Parathyroid adenoma (tissue), 2 donors: Measurements from ENCODE around the gene APLNR.

Experiments
- H2AFZ ChIP-seq: fragments of 300-600 bp; sonication (generic); one replicate; pipeline ENCODE4 v1.7.0; 2017; ENCODE audit warnings: antibody characterized with exemption, mild to moderate bottlenecking
- H3K27ac ChIP-seq: fragments of 300-600 bp; sonication (generic); one replicate; pipeline ENCODE4 v1.7.0; 2017
- H3K27me3 ChIP-seq: fragments of 300-600 bp; sonication (generic); one replicate; pipeline ENCODE4 v1.7.0; 2017; ENCODE audit warnings: low read length; ENCODE audit not compliant: control insufficient read depth, insufficient read depth
- H3K36me3 ChIP-seq: fragments of 300-600 bp; sonication (generic); one replicate; pipeline ENCODE4 v1.7.0; 2017; ENCODE audit warnings: low read length; ENCODE audit not compliant: control insufficient read depth, insufficient read depth
- H3K4me1 ChIP-seq: fragments of 300-600 bp; sonication (generic); one replicate; pipeline ENCODE4 v1.7.0; 2017; ENCODE audit warnings: control low read depth
- H3K4me2 ChIP-seq: fragments of 300-600 bp; sonication (generic); one replicate; pipeline ENCODE4 v1.7.0; 2017; ENCODE audit warnings: low read length
- H3K4me3 ChIP-seq: fragments of 300-600 bp; sonication (generic); one replicate; pipeline ENCODE4 v1.7.0; 2017; ENCODE audit warnings: low read depth, low read length
- H3K79me2 ChIP-seq: fragments of 300-600 bp; sonication (generic); one replicate; pipeline ENCODE4 v1.7.0; 2017; ENCODE audit warnings: control low read depth
- H3K9ac ChIP-seq: fragments of 300-600 bp; sonication (generic); one replicate; pipeline ENCODE4 v1.7.0; 2017; ENCODE audit warnings: mild to moderate bottlenecking
- H3K9me3 ChIP-seq: fragments of 300-600 bp; sonication (generic); one replicate; pipeline ENCODE4 v1.7.0; 2017; ENCODE audit warnings: low read length; ENCODE audit not compliant: control insufficient read depth
- TF ChIP-seq, protein P1 (sequence below): fragments of 300-600 bp; sonication (generic); IDR thresholded peaks from one replicate; pipeline ENCODE4 v1.7.0; 2017; ENCODE audit warnings: antibody characterized with exemption, mild to moderate bottlenecking
- donor health status: primary hyperparathyroidism.

The APLNR gene

DNA sequence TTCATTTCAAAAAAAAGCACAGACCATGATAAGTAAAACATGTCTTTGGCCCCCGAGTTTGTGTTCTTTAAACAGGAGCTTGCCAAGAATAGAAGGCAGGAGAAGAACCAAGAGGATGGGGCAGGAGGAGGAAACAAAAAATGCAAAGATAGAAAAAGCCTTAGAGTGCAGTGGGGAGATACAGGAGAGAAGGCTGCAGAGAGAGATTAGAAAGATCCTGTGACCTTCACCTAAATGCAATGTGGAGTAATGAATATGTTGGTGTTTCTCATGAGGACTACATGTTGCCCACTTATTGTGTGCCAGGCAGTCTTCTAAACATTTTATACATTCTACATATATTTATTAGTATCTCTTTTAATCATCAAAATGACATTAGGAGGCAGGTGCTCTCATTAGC lies 2.3 kb upstream of the APLNR start:
- Histone ChIP-seq H3K9ac (no peak overlapping the region), H3K4me3 (no peak overlapping the region), H3K36me3 (no peaks in the 10 kb centered on the region), H3K9me3 (no peaks in the 10 kb centered on the region), H3K79me2 (no peaks in the 10 kb centered on the region), H3K27ac (no peak overlapping the region), H3K27me3 (no peaks in the 10 kb centered on the region), H2AFZ (no peak overlapping the region), H3K4me1 (no peaks in the 10 kb centered on the region), H3K4me2 (no peak overlapping the region)
- TF ChIP-seq, protein P1, sequence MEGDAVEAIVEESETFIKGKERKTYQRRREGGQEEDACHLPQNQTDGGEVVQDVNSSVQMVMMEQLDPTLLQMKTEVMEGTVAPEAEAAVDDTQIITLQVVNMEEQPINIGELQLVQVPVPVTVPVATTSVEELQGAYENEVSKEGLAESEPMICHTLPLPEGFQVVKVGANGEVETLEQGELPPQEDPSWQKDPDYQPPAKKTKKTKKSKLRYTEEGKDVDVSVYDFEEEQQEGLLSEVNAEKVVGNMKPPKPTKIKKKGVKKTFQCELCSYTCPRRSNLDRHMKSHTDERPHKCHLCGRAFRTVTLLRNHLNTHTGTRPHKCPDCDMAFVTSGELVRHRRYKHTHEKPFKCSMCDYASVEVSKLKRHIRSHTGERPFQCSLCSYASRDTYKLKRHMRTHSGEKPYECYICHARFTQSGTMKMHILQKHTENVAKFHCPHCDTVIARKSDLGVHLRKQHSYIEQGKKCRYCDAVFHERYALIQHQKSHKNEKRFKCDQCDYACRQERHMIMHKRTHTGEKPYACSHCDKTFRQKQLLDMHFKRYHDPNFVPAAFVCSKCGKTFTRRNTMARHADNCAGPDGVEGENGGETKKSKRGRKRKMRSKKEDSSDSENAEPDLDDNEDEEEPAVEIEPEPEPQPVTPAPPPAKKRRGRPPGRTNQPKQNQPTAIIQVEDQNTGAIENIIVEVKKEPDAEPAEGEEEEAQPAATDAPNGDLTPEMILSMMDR, result no peak

DNA sequence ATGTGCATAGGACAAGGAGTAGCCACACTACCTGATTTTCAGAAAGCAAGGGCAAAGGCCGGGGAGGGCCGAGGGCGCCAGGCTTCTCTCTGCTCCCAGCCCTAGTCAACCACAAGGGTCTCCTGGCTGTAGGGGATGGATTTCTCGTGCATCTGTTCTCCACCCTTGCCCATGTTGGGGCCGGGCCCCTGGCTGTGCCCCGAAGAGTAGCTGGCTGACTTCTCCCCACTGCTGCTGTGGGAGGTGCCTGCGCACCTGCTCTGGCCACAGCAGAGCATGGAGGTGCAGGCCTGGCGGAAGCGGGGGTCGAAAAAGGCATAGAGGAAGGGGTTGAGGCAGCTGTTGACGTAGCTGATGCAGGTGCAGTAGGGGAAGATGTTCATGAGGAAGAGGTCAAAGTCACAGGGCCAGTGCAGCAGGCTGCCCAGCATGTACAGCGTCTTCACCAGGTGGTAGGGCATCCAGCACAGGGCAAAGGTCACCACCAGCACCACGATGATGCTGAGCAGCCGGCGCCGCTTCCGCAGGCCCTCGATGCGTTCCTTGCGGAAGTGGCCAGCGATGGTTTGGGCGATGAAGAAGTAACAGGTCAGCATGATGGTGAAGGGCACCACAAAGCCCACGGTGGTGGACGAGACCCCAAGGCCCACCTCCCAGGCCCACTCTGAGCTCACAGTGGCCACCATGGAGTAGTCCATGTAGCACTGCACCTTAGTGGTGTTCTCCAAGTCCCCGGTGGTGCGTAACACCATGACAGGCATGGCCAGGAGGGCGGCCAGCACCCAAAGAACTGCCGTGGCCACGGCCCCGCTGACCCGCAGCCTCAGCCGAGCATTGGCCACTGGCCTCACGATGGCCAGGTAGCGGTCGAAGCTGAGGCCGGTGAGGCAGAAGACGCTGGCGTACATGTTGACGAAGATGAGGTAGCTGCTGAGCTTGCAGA lies 1.0 kb downstream of the APLNR start:
- Histone ChIP-seq H3K4me1 (no peaks in the 10 kb centered on the region), H3K9ac (no peak overlapping the region), H2AFZ (no peak overlapping the region), H3K79me2 (no peaks in the 10 kb centered on the region), H3K27me3 (no peaks in the 10 kb centered on the region), H3K9me3 (no peaks in the 10 kb centered on the region), H3K4me3 (peak overlapping the region; percentile 11), H3K36me3 (no peaks in the 10 kb centered on the region), H3K27ac (no peak overlapping the region), H3K4me2 (no peak overlapping the region)
- TF ChIP-seq, protein P1, result no peak

DNA sequence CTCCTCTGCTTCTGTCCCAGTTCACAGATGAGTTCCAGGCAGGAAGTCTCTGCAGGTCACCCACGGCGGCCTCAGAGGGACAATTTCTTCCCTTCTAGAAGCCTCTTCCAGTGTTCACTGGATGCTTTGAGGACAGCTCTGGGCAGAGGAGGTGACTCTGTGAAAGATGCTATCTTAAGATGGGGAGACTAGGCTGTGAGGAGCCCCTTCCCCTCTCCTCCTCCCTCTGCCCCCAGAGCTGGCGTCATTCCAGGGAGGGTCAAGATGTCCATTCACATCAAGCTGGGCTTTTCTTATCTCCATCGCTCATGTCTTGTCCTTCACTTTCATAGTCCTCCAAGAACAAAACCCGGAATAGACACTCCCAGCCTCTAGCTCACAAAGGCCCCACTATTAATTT lies 3.3 kb downstream of the APLNR start:
- H3K9ac ChIP-seq, result no peak overlapping the region
- H2AFZ ChIP-seq, result no peak overlapping the region
- no peak overlapping the region for H3K4me2 ChIP-seq
- H3K27me3 ChIP-seq, result no peaks in the 10 kb centered on the region
- H3K27ac ChIP-seq, result no peak overlapping the region
- H3K4me3 ChIP-seq, result no peak overlapping the region
- no peaks in the 10 kb centered on the region for H3K9me3 ChIP-seq
- no peaks in the 10 kb centered on the region for H3K4me1 ChIP-seq
- no peaks in the 10 kb centered on the region for H3K36me3 ChIP-seq
- no peaks in the 10 kb centered on the region for H3K79me2 ChIP-seq
- TF ChIP-seq, protein P1, result no peak

DNA sequence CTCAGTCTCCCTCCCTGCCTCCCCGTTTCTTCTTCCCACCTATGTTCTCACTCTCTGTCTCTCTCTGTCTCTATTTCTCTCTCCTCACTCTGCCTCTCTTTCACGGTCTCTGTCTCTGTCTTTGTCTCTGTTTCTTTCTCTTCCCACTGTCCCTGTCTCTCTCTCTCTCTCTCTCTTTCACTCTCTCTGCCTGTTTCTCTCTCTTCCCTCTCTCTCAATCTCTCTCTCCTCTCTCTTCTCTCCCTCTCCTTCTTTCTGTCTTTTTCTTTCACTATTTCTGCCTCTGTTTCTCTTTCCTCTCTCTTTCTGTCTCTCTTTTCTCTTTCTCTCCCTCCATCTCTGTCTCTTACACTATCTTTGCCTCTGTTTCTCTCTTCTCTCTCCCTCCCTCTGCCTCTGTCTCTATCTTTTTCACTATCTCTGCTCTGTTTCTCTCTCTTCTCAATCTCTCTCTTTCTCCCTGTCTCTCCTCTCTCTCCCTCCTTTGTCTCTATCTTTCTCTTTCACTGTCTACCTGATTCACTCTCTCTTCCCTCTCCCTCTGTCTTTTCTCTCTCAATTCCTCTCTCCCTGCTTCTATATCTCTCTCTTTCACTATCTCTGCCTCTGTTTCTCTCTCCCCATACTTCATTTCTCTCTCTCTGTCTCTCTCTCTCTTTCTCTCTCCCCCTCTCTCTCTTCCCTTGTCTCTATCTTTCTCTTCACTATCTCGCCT lies 5.4 kb downstream of the APLNR start:
- Histone ChIP-seq H3K4me1 (no peaks in the 10 kb centered on the region), H2AFZ (no peak overlapping the region), H3K79me2 (no peaks in the 10 kb centered on the region), H3K9me3 (no peaks in the 10 kb centered on the region), H3K27me3 (no peaks in the 10 kb centered on the region), H3K4me3 (no peak overlapping the region), H3K4me2 (no peak overlapping the region), H3K36me3 (no peaks in the 10 kb centered on the region), H3K27ac (no peak overlapping the region), H3K9ac (no peak overlapping the region)
- TF ChIP-seq, protein P1, result no peak
